ENCODE data around the gene ITGA1.
A peak's percentile ranks its signal among the peaks of the same experiment; 100 is the strongest.
"Not testable (repeated sequence)": the region's sequence is repeated elsewhere in the genome, so short reads cannot be mapped to it uniquely, and the experiment has no call there.

ITGA1 gene

DNA sequence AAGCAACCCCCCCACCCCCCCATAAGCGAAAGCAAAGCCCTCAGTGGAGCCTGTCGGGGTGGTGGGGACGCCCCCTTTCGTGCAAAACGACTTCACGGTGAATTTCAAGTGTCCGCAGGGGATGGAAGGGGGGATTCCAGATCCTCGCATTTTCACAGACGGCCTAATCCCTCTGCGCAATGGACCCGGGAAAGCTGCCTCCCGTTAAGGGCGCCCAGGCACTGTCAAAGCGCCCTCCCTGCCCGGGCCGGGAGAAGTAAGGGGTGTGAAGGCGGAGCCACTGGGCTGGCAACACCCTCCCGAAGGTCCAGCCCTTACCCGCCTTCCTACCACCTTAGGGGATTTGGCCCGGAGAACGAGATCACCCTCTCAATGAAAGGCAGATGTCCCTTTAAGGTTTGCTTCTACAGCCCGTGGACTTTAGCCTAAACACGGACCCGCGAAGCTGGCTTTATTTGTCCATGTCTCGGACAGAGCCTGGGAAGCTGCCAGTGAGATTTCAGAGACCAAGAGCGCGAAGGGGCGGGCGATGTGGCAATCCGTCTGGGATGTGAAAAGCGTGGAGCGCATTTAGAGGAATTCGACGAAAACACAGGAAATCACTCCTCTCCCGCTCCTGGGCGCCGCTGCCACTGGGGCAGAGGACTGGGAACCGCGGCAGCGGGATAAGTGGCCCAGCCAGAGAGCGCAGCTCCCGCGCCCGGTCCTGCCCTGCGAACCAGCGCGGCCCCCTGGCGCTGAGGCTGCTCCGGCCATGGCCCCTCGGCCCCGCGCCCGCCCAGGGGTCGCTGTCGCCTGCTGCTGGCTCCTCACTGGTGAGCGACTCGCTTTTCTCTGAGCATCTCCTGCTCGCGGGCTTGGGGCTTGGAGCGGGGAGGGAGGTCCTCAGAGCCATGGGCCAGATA is at the start of gene ITGA1, which contains the start of gene PELO:
Gene ITGA1 (plus strand): TSS at position 317 of the 905 bp plus-strand sequence. CDS start 438 bp downstream, at position 755.
Gene PELO (plus strand): TSS at position 317 of the 905 bp plus-strand sequence. CDS start 12,479 bp downstream, outside the sequence.
- H3K4me3 ChIP-seq (replicated peaks; ENCODE audit: low read depth, low read length): peak within 1 kb of the TSS; percentile 63
- TF ChIP-seq, protein P1, sequence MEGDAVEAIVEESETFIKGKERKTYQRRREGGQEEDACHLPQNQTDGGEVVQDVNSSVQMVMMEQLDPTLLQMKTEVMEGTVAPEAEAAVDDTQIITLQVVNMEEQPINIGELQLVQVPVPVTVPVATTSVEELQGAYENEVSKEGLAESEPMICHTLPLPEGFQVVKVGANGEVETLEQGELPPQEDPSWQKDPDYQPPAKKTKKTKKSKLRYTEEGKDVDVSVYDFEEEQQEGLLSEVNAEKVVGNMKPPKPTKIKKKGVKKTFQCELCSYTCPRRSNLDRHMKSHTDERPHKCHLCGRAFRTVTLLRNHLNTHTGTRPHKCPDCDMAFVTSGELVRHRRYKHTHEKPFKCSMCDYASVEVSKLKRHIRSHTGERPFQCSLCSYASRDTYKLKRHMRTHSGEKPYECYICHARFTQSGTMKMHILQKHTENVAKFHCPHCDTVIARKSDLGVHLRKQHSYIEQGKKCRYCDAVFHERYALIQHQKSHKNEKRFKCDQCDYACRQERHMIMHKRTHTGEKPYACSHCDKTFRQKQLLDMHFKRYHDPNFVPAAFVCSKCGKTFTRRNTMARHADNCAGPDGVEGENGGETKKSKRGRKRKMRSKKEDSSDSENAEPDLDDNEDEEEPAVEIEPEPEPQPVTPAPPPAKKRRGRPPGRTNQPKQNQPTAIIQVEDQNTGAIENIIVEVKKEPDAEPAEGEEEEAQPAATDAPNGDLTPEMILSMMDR (IDR thresholded peaks at IDR 0.05; ENCODE audit: low read length, missing control alignments): no peak
- peak; percentile 91 for DNase-seq (ENCODE audit: low read depth)

DNA sequence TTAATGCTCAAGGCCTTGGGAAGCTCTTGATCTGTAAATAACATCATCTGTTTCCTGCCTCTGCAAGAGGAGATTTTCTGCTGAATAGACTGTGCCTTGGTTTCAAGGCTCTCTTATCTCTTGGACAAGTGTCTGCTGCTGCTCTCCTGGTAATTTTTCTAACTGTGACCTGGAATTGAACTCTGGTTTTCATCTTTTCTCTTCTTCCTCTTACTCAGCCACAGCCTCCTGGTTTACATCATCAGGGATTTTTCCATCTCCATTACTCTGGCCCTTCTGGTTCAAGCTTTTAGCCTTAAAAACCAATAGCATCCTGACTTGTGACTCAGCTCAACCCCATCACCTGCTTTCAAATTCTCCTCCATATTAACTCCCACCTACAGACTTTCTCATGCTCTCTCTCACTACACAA is 49.6 kb upstream of the ITGA1 start:
- TF ChIP-seq, protein P1 (IDR thresholded peaks at IDR 0.05; ENCODE audit: low read length, missing control alignments): no peak
- no peak overlapping the region for H3K4me3 ChIP-seq (replicated peaks; ENCODE audit: low read depth, low read length)
- DNase-seq (ENCODE audit: low read depth): peak; percentile 55

DNA sequence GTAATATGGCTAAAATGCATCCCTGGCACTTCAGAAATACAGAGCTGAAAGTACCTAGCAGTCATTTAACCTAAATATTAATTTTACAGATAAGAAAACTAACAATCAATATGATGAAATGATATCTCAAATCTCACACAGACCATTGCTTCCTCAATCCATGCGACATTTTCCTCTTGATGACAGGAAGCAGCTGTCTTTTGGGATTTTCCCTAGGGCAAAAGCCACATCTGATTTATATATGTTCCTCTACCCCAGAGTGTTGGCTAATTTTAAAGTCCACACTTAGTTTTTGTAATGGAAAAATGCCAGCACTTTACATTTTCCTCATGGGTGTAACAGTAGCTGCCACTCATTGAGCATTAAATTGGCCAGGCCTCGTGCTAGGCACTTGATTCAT is 47.7 kb upstream of the ITGA1 start:
- TF ChIP-seq, protein P1 (IDR thresholded peaks at IDR 0.05; ENCODE audit: low read length, missing control alignments): no peak
- DNase-seq (ENCODE audit: low read depth): no peak
- no peak overlapping the region for H3K4me3 ChIP-seq (replicated peaks; ENCODE audit: low read depth, low read length)

DNA sequence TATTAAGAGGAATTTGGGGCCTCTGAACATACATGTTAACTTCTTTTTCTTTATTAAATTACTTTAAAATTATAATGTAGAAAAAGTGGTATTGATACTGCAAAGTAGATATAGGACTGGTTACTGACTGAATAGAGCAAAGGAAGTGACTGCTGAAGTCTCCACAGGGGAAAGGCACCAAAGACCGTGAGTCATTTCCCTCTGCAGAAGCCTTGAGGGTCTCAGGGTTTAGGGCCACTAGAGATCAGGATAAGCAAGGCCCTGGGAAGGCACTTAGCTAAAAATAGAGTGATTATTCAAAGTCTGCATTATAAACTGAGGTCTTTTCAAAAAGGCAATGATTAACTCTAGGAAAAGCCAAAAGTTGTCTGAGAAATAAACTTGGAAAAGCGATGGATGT is 44.7 kb upstream of the ITGA1 start:
- TF ChIP-seq, protein P1 (IDR thresholded peaks at IDR 0.05; ENCODE audit: low read length, missing control alignments): no peak
- H3K4me3 ChIP-seq (replicated peaks; ENCODE audit: low read depth, low read length): no peak overlapping the region
- DNase-seq (ENCODE audit: low read depth): no peak

DNA sequence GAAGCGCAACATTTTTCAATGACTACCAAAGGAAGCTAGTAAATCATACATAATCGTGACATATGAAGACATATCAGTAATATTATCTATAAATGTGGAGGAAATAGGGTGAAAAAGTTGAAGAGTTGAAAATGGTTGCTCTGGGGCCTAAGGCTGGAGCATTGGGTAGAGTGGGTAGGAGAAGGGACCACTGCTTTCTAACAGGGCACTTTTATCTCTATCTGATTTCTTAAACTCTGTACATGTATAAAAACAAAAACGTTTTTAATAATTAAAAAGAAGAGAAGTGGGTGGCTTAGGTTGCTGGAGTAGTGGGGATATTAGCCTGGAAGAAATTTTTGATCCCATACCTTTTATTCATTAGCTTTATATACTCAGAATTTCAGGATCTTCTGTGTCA is 44.2 kb upstream of the ITGA1 start:
- TF ChIP-seq, protein P1 (IDR thresholded peaks at IDR 0.05; ENCODE audit: low read length, missing control alignments): no peak
- no peak overlapping the region for H3K4me3 ChIP-seq (replicated peaks; ENCODE audit: low read depth, low read length)
- DNase-seq (ENCODE audit: low read depth): no peak

DNA sequence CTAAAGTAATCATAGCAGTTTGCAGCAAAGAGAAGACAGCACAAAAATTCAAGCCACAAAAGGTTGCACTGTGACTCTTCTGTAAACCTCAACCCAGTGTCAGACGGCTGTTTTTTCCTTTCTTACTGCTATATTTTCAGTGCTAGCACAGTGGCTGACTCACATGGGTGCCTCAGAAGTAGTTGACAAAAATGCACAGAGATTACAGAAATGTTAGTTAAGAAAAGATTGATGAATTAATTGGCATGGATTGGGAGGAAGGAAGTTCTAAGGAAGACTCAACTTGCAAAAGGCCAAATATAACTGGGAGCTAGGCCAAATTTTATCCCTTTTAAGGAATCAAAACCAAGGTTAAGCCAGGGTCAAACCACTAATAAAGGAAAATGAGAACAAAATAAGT is 43.7 kb upstream of the ITGA1 start:
- TF ChIP-seq, protein P1 (IDR thresholded peaks at IDR 0.05; ENCODE audit: low read length, missing control alignments): no peak
- DNase-seq (ENCODE audit: low read depth): peak; percentile 42
- H3K4me3 ChIP-seq (replicated peaks; ENCODE audit: low read depth, low read length): no peak overlapping the region

DNA sequence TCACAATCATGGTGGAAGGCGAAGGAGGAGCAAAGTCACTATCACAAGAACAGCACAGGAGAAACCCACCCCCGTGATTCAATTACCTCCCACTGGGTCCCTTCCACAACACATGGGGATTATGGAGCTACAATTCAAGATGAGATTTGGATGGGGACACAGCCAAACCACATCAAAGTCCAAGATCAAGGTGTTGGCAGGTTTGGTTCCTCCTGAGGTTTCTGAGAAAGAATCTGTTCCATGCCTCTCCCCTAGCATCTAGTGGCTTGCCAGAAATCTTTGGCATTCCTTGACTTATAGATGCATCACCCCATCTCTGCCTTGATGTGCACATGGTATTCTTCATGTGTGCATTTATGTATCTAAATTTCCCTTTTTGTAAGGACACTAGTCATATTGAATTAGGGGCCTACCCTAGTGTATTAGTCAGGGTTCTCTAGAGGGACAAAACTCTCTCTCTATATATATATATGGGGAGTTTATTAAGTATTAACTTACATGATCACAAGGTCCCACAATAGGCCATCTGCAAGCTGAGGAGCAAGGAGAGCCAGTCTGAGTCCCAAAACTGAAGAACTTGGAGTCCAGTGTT is 42.8 kb upstream of the ITGA1 start:
- DNase-seq (ENCODE audit: low read depth); H3K4me3 ChIP-seq (replicated peaks; ENCODE audit: low read depth, low read length): not testable (repeated sequence)
